B cell (primary cell): ENCODE measurements around the gene SLC49A3. TPM values are rescaled to one million over a fixed set of nuclear protein-coding genes. Genes with fewer than 3 reads are reported as not detected.

Source experiments
- ATAC-seq: fragments of 200-7000 bp; cut with Tn5 transposase; one replicate; pipeline ENCODE4 v1.10.0; 2021; ENCODE audit warnings: low read depth, mild to moderate bottlenecking, moderate number of reproducible peaks, moderate library complexity
- CTCF ChIA-PET: fragments of 350-600 bp; sonication (Branson Sonifier 250); formaldehyde crosslinking; loops from one replicate; lab custom pipeline; 2021; ENCODE audit warnings: antibody characterized with exemption, inconsistent platforms; lab: Charles Lee
- POLR2A ChIA-PET: fragments of 350-600 bp; sonication (Branson Sonifier 250); formaldehyde crosslinking; loops from one replicate; lab custom pipeline; 2021; ENCODE audit warnings: antibody characterized with exemption; lab: Charles Lee
- DNase-seq: peaks from one replicate; pipeline ENCODE4 v3.0.0; 2013
- H2AFZ ChIP-seq: 2 replicates; pipeline ENCODE4 v1.6.1; 2012; ENCODE audit warnings: mild to moderate bottlenecking, low read depth, low read length; ENCODE audit not compliant: insufficient read depth, poor library complexity, severe bottlenecking
- H3K27ac ChIP-seq, 2 donors: 1 replicate in 1 of 2; 2 replicates in 1 of 2; pipeline ENCODE4 v1.5.1; 2012 to 2013; ENCODE audit warnings: low read length in 2 of 2, mild to moderate bottlenecking in 2 of 2, moderate library complexity in 1 of 2
- H3K27me3 ChIP-seq, 4 experiments: fragments of 200-600 bp in 1 of 4; sonication (generic) in 1 of 4; replicated peaks in 1 of 4; 1 replicate in 2 of 4; 2 replicates in 2 of 4; pipeline versions ENCODE4 v1.6.1 to v1.7.0; 2013 to 2016; ENCODE audit warnings: low read length in 3 of 4, mild to moderate bottlenecking in 2 of 4, mixed read lengths in 1 of 4, moderate library complexity in 1 of 4; ENCODE audit not compliant: insufficient read depth in 4 of 4, control insufficient read depth in 3 of 4; ENCODE audit errors: control extremely low read depth in 1 of 4
- H3K36me3 ChIP-seq, 2 experiments: replicated peaks in 1 of 2; 1 replicate in 1 of 2; 2 replicates in 1 of 2; pipeline versions ENCODE4 v1.6.1 to v1.7.1; 2013; ENCODE audit warnings: low read length in 1 of 2; ENCODE audit not compliant: insufficient read depth in 2 of 2, control insufficient read depth in 1 of 2; ENCODE audit errors: control extremely low read depth in 1 of 2, extremely low read depth in 1 of 2
- H3K4me1 ChIP-seq, 2 donors: fragments of 200-600 bp in 1 of 2; sonication (generic) in 1 of 2; 1 replicate in 1 of 2; 2 replicates in 1 of 2; pipeline versions ENCODE4 v1.5.1 to v1.6.1; 2013 to 2017; ENCODE audit warnings: low read length in 2 of 2; ENCODE audit not compliant: control insufficient read depth in 2 of 2, insufficient read depth in 2 of 2
- H3K4me2 ChIP-seq: replicated peaks from 2 replicates; pipeline ENCODE3; 2012; ENCODE audit warnings: mild to moderate bottlenecking, low read depth, low read length; ENCODE audit not compliant: poor library complexity, severe bottlenecking
- H3K4me3 ChIP-seq, 5 experiments: fragments of 200-600 bp in 1 of 5; sonication (generic) in 1 of 5; 1 replicate in 3 of 5; 2 replicates in 2 of 5; pipeline versions ENCODE4 v1.5.1 to v1.7.0; 2011 to 2016; ENCODE audit warnings: low read length in 4 of 5, mild to moderate bottlenecking in 4 of 5, low read depth in 2 of 5, control low read depth in 1 of 5, moderate library complexity in 1 of 5; ENCODE audit not compliant: insufficient read depth in 1 of 5; ENCODE audit errors: control extremely low read depth in 1 of 5, extremely low read depth in 1 of 5
- H3K79me2 ChIP-seq: fragments of 200-600 bp; sonication (generic); one replicate; pipeline ENCODE4 v1.6.0; 2016; ENCODE audit warnings: low read length; ENCODE audit not compliant: control insufficient read depth, insufficient read depth
- H3K9ac ChIP-seq: fragments of 200-600 bp; sonication (generic); 2 replicates; pipeline ENCODE4 v1.6.1; 2017; ENCODE audit warnings: mild to moderate bottlenecking, low read length, moderate library complexity
- H3K9me3 ChIP-seq, 3 donors: one replicate each; pipeline versions ENCODE4 v1.6.1 to v1.7.1; 2013; ENCODE audit warnings: low read length in 2 of 3; ENCODE audit not compliant: control insufficient read depth in 2 of 3, insufficient read depth in 1 of 3; ENCODE audit errors: control extremely low read depth in 1 of 3
- H4K20me1 ChIP-seq: 2 replicates; pipeline ENCODE4 v1.6.0; 2012; ENCODE audit warnings: mild to moderate bottlenecking, low read length; ENCODE audit not compliant: insufficient read depth, control insufficient read depth, poor library complexity, severe bottlenecking
- H3K27ac Mint-ChIP-seq: one replicate; pipeline ENCODE4 v1.8.0; 2021; ENCODE audit warnings: mixed read lengths
- H3K27me3 Mint-ChIP-seq: one replicate; pipeline ENCODE4 v1.8.0; 2021; ENCODE audit warnings: mixed read lengths
- H3K4me1 Mint-ChIP-seq: one replicate; pipeline ENCODE4 v1.8.0; 2021; ENCODE audit warnings: mixed read lengths
- H3K4me3 Mint-ChIP-seq: one replicate; pipeline ENCODE4 v1.8.0; 2021; ENCODE audit warnings: mixed read lengths
- H3K9me3 Mint-ChIP-seq: one replicate; pipeline ENCODE4 v1.8.0; 2022; ENCODE audit warnings: mixed read lengths; ENCODE audit not compliant: insufficient read depth
- CTCF ChIP-seq: fragments of 200-600 bp; IDR thresholded peaks from one replicate; pipeline ENCODE4 v1.8.0; 2022; ENCODE audit warnings: antibody characterized with exemption, mild to moderate bottlenecking
- EZH2 ChIP-seq: IDR thresholded peaks from 2 replicates; pipeline ENCODE4 v1.6.1; 2012; ENCODE audit warnings: borderline replicate concordance, low read depth, mild to moderate bottlenecking, moderate library complexity, low read length; ENCODE audit not compliant: insufficient read depth, poor library complexity, severe bottlenecking
- WGBS: methylation state at CpG from one replicate; pipeline ENCODE4 v1.1.5; 2013; ENCODE audit warnings: missing lambda C conversion rate; ENCODE audit not compliant: insufficient coverage; 5-methylcytosine and 5-hydroxymethylcytosine counted together
- intact Hi-C: fragments of 100-400 bp; cut with micrococcal nuclease; formaldehyde crosslinking; loops from one replicate; pipeline ENCODE4 v1.10.0; 2022
- polyA plus RNA-seq: library from polyadenylated mRNA; depleted of rRNA; stranded (reverse); fragments of >200 nt; gene quantifications from 2 replicates; pipeline ENCODE4 v1.2.3, GENCODE V29; 2012
- total RNA-seq, 2 donors: library from RNA; stranded (reverse); fragments of 120-200 nt in 1 of 2; gene quantifications; 1 replicate in 1 of 2; 2 replicates in 1 of 2; pipeline versions ENCODE4 v1.2.3 to v1.2.4, GENCODE V29; 2013 to 2022

SLC49A3 gene
- total and polyA plus RNA-seq, 2 donors (not counting 1 experiment from before 2014, with no cell fraction given), result 2.0 to 4.3 TPM

DNA sequence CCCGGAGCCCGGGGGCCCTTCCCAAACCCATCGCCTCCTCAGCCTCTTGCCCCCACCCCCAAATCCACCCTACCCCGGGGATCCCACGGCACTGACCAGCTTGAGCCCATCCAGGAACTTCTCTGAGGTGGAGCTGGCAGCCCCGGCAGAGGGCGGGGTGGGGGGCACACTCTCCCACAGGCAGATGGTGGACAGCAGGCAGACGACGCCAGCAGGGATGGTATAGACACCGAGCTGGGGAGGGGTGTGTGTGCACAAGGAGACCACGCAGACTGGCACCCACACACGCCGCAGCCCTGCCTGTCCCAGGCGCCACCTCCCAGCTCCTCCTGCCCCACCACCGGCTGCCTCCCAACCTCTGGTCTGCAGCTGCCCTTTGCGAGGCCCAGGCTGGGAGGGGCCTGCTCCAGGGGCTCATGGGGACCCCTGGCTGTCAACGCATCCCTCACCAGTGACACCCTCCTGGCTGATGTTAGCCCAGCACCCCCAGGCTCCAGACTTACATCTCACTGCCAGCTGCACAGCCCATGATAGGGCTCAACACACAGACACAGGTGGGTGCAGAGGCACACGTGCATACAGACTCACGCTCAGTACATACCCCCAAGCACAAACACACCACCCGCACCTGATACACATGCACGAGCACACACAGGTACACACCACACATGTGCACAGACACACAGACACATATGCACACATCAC, 4.2 kb downstream of the SLC49A3 start:
- peaks cover 18% of the 10 kb centered on the region for H3K4me1 Mint-ChIP-seq
- Histone ChIP-seq H3K79me2 (no peaks in the 10 kb centered on the region), H2AFZ (no peak overlapping the region), H3K4me3 (no peak overlapping the region), H3K36me3 (no peaks in the 10 kb centered on the region), H3K9me3 (peaks cover 0 to 10% (median 0%) of the 10 kb centered on the region in 3 donors), H3K4me1 (peaks cover 24 to 34% of the 10 kb centered on the region in 2 donors), H4K20me1 (no peaks in the 10 kb centered on the region), H3K4me2 (no peak overlapping the region), H3K27me3 (peaks cover 0 to 17% (median 1%) of the 10 kb centered on the region in 4 experiments), H3K27ac (no peak overlapping the region), H3K9ac (no peak overlapping the region)
- no peak overlapping the region for H3K27ac Mint-ChIP-seq
- WGBS, result 90% methylated on average over 21 of the region's 21 CpGs
- H3K27me3 Mint-ChIP-seq, result peaks cover 13% of the 10 kb centered on the region
- CTCF ChIA-PET, result interaction anchor here (0.8 to 1.9 kb wide), 4 partner anchors 9 to 58 kb away, joined by 3 to 13 read pairs (median 6); no protein-coding TSS in a partner anchor
- intact Hi-C loops, result no loop called here
- no peaks in the 10 kb centered on the region for H3K9me3 Mint-ChIP-seq
- H3K4me3 Mint-ChIP-seq, result no peak overlapping the region
- DNase-seq (no peak), ATAC-seq (no peak)
- POLR2A ChIA-PET, result no interaction called here
- no peak for TF ChIP-seq EZH2
- TF ChIP-seq CTCF, result no peak

DNA sequence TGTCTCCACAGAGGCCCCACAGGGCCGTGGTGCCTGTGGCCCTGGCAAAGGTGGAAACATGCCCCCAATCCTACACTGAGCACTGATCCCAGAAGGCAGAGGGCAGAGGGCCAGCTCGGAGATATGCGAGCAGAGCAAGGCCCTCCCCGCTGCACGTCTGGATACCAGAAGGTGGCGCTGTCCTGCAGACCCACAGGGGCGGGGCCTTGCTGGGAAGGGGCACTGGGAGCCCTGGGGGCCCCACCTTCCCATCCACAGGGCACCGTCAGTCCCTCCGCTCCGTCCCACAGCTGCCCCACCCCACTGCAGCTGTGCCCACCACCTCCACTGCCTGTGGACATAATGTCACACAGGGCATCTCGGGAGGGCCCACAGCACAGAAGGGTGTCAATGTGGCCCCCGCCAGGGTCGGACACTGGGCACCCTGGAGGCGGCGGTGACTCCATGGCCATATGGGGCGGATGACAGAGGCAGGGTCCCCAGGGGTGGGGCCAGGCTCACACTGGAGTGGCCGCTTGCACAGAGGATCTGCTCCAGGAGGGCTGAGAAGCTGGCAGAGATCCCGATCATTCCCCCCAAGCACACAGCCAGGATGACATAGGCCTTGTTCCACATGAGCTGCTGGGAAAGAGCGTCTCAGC, 4.8 kb downstream of the SLC49A3 start:
- Histone ChIP-seq H3K79me2 (no peaks in the 10 kb centered on the region), H3K9me3 (peaks cover 0 to 10% (median 0%) of the 10 kb centered on the region in 3 donors), H3K36me3 (no peaks in the 10 kb centered on the region), H3K27me3 (peaks cover 0 to 17% (median 1%) of the 10 kb centered on the region in 4 experiments), H3K4me1 (peaks cover 20 to 27% of the 10 kb centered on the region in 2 donors), H3K9ac (no peak overlapping the region), H2AFZ (no peak overlapping the region), H3K4me2 (no peak overlapping the region), H4K20me1 (no peaks in the 10 kb centered on the region), H3K27ac (no peak overlapping the region), H3K4me3 (no peak overlapping the region)
- no peaks in the 10 kb centered on the region for H3K9me3 Mint-ChIP-seq
- H3K27ac Mint-ChIP-seq, result no peak overlapping the region
- TF ChIP-seq EZH2, result no peak
- TF ChIP-seq CTCF, result peak; percentile 47
- peaks cover 20% of the 10 kb centered on the region for H3K4me1 Mint-ChIP-seq
- ATAC-seq (no peak), DNase-seq (peak; percentile 57)
- intact Hi-C loops, result no loop called here
- H3K27me3 Mint-ChIP-seq, result peaks cover 13% of the 10 kb centered on the region
- no peak overlapping the region for H3K4me3 Mint-ChIP-seq
- ChIA-PET POLR2A (no interaction called here), CTCF (interaction anchor here (0.8 to 1.9 kb wide), 4 partner anchors 9 to 58 kb away, joined by 3 to 13 read pairs (median 6); no protein-coding TSS in a partner anchor)
- 60% methylated on average over 19 of the region's 19 CpGs for WGBS
